Measurements from ENCODE around the gene SIX3.

Gene SIX3

DNA sequence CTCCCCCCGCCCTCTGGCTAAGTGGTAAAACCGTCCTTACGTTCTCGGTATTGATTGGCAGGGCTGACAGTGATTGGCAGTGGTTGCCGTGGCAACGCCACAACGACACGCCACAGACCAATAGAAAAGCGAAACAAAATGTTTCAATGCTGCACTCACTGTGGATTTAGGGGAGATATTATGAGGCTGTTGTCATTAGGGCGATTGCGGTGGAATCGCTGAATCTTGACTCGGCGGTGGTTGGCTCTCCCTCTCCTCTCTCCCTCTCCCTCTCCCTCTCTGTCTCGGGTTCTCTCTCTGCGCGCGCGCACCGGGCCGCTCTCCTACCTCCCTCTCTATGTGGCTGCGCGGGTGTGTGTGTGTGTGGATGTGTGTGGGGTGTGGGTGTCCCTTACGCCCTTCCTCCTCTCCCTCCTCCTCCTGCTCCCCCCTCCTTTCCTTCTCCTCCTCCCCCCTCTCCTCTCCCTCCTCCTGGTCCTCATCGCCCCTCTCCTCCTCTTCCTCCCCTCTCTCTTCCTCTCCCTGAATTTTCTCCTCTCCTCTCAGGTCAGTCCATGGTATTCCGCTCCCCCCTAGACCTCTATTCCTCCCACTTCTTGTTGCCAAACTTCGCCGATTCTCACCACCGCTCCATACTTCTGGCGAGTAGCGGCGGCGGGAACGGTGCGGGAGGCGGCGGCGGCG is at the start of gene SIX3:
Gene SIX3 (plus strand): TSS at position 152 of the 684 bp plus-strand sequence. CDS start 403 bp downstream, at position 555.
- Mint-ChIP-seq H3K27ac (peak within 1 kb of the TSS; percentile 3), H3K4me3 (peak within 1 kb of the TSS; percentile 68), H3K36me3 (no peaks in the 10 kb centered on the region), H3K4me1 (peaks cover 38% of the 10 kb centered on the region), H3K9me3 (no peaks in the 10 kb centered on the region)
- DNase-seq (ENCODE audit: low spot score in 2 of 2) (no peak), ATAC-seq (peak; percentile 74)

- DNase-seq (ENCODE audit: low spot score in 2 of 2) (peak in 1 of 2 donors; percentile 63), ATAC-seq (peak; percentile 93)
- H3K4me1 Mint-ChIP-seq, result peaks cover 13% of the 10 kb centered on the region
- peaks cover 7% of the 10 kb centered on the region for H3K9me3 Mint-ChIP-seq
- peak overlapping the region; percentile 48 for H3K4me3 Mint-ChIP-seq
- no peaks in the 10 kb centered on the region for H3K36me3 Mint-ChIP-seq
- peak overlapping the region; percentile 47 for H3K27ac Mint-ChIP-seq
Observed at GRCh38 chr2:44894058-44894457, 47.4 kb upstream of the SIX3 start.

GRCh38 chr2:44895061-44895460 is 46.4 kb upstream of the SIX3 start:
- Mint-ChIP-seq H3K4me3 (no peak overlapping the region), H3K9me3 (peaks cover 7% of the 10 kb centered on the region), H3K27ac (no peak overlapping the region), H3K4me1 (peaks cover 13% of the 10 kb centered on the region), H3K36me3 (no peaks in the 10 kb centered on the region)
- no peak for ATAC-seq
- DNase-seq (ENCODE audit: low spot score in 2 of 2), result no peak

DNA sequence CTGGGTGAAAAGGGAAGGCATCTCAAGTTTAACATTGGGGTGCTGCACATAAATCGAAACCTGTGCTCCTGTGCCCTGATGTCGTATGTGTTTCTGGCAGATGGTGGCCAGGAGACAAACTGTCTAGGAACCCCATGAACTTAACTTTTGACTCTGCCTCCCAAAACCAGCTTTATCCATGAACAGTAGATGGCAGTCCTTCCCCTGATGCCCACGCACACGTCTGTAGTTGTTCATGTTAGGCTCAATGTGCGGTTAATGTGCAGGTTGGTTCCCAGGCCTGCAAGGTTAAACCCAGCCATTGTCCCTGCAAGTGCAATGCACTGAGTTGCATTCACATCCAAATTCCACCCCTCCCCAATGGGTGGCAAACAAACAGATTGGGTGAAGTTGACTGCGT is 44.1 kb upstream of the SIX3 start:
- no peak for ATAC-seq
- Mint-ChIP-seq H3K9me3 (peaks cover 5% of the 10 kb centered on the region), H3K27ac (no peak overlapping the region), H3K4me3 (no peak overlapping the region), H3K36me3 (no peaks in the 10 kb centered on the region), H3K4me1 (peaks cover 13% of the 10 kb centered on the region)
- no peak for DNase-seq (ENCODE audit: low spot score in 2 of 2)

- Mint-ChIP-seq H3K36me3 (no peaks in the 10 kb centered on the region), H3K27ac (no peak overlapping the region), H3K4me1 (no peaks in the 10 kb centered on the region), H3K9me3 (no peaks in the 10 kb centered on the region), H3K4me3 (no peak overlapping the region)
- no peak for ATAC-seq
- DNase-seq (ENCODE audit: low spot score in 2 of 2), result no peak
Observed at GRCh38 chr2:44902217-44903137, 39.0 kb upstream of the SIX3 start.

DNA sequence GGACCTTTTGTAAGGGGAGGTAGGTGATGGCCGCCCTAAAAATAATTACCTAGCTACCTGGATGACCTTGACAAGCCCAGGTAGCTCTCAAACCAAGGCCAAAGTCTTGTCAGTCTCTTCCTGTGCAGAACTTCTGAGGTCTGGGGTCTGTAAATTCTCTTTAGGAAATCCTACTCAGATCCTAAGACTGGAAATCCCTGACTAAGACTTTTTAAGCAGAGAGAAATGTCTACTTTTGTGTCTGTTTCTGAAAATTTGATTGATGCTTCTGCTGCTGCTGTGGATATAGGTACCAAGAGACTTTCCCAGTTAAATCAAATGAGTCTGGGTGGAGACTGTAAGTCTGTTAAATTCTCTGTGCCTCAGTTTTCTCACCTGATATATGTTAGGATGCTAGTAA is 36.9 kb upstream of the SIX3 start:
- H3K27ac Mint-ChIP-seq, result no peak overlapping the region
- H3K4me3 Mint-ChIP-seq, result no peak overlapping the region
- DNase-seq (ENCODE audit: low spot score in 2 of 2) (no peak), ATAC-seq (no peak)
- no peaks in the 10 kb centered on the region for H3K9me3 Mint-ChIP-seq
- H3K4me1 Mint-ChIP-seq, result no peaks in the 10 kb centered on the region
- no peaks in the 10 kb centered on the region for H3K36me3 Mint-ChIP-seq

DNA sequence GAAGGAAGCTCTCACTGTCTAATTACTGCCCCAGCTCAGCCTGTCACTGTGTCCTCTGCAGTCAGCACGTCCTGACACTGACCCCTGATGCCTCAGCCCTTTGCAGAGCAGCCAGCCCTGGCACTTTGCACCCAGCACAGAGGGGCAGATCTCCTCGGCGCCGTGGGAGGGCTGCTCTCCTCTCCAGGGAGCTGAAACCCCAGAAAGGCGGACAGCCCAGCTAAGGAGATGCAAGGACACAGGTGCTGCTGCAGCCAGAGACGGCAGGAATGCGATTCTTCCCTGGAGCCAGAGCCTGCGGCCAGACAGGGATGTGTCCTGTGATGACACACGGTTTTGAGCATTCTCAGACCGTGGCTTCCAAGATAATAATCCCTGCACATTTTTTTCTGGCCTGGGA is 34.5 kb upstream of the SIX3 start:
- Mint-ChIP-seq H3K4me1 (no peaks in the 10 kb centered on the region), H3K9me3 (peaks cover 4% of the 10 kb centered on the region), H3K4me3 (no peak overlapping the region), H3K36me3 (no peaks in the 10 kb centered on the region), H3K27ac (no peak overlapping the region)
- ATAC-seq, result no peak
- DNase-seq (ENCODE audit: low spot score in 2 of 2), result no peak

- Mint-ChIP-seq H3K4me3 (no peak overlapping the region), H3K9me3 (peaks cover 4% of the 10 kb centered on the region), H3K36me3 (no peaks in the 10 kb centered on the region), H3K4me1 (no peaks in the 10 kb centered on the region), H3K27ac (no peak overlapping the region)
- DNase-seq (ENCODE audit: low spot score in 2 of 2), result no peak
- ATAC-seq, result no peak
Observed at GRCh38 chr2:44909831-44910230, 31.7 kb upstream of the SIX3 start.

DNA sequence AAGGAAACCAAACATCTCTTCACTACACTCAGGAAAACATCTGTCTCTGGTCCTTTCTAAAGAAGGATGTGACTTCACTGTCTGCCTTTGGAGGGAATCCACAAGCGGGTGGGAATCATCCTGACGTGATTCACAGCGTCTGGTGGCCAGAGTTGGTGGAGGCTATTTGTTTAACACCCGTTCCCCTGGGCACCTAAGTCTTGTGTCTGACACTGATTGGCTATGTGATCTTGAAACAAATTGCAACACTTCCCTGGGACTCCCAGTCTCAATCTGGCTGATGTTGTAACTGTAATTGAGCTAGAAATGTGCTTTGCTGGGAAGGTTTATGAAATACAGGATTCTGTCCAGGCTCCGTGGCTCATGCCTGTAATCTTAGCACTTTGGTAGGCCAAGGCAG is 28.8 kb upstream of the SIX3 start:
- no peaks in the 10 kb centered on the region for H3K4me1 Mint-ChIP-seq
- no peaks in the 10 kb centered on the region for H3K36me3 Mint-ChIP-seq
- peaks cover 4% of the 10 kb centered on the region for H3K9me3 Mint-ChIP-seq
- no peak overlapping the region for H3K27ac Mint-ChIP-seq
- no peak for DNase-seq (ENCODE audit: low spot score in 2 of 2)
- H3K4me3 Mint-ChIP-seq, result no peak overlapping the region
- ATAC-seq, result no peak

DNA sequence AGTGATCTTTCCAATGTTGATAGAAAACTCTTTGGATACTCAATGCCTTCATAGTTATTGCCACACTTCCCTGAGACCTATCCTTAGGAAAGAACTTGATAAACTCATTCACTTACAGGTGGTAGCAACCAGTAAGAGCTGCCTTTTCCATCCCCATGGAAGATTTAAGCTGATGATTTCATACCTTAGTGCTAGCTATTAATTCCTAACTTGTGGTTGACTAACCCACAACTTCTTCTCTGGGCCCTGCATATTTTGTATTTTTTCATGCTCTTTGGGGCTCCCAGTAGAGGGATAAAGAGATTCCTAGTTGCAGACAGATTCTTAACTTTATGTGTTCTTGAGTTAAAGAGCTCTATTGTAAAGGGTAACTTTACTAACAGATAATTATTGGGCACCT is 25.2 kb upstream of the SIX3 start:
- Mint-ChIP-seq H3K36me3 (no peaks in the 10 kb centered on the region), H3K4me3 (no peak overlapping the region), H3K27ac (no peak overlapping the region), H3K4me1 (peaks cover 10% of the 10 kb centered on the region), H3K9me3 (no peaks in the 10 kb centered on the region)
- DNase-seq (ENCODE audit: low spot score in 2 of 2) (no peak), ATAC-seq (no peak)

DNA sequence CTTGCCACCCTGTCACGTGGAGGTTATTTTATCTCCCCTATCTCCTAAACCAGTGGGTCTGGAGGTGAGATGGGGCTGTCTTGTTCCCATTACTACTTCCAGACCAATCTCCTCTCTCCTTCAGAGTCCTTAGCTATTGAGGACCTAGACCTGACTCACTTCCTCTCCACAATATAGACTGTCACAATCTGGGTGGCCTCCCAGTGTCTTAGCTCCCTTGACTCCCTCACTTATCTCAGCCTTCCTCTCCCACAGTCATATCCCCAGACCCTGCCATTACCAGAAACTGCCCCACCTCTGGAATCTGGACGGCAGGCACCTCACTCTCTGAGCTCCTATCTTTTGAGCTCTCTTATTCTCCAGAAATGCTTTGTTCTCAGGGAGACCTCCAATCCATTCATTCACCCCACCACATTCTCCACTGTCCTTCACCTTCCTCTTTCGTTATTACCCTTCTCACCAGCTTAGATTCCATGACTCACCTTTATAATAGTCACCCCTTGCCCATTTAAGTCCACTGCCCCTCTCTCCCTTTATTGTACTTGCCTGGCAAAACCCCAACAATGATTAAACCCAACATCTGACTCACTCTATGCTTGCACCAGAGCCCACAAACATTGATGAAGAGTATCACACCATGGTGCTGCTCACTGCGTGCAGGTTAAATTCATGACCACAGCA is 23.3 kb upstream of the SIX3 start:
- no peak for DNase-seq (ENCODE audit: low spot score in 2 of 2)
- H3K4me1 Mint-ChIP-seq, result peaks cover 10% of the 10 kb centered on the region
- no peaks in the 10 kb centered on the region for H3K36me3 Mint-ChIP-seq
- H3K27ac Mint-ChIP-seq, result no peak overlapping the region
- ATAC-seq, result peak; percentile 81
- H3K4me3 Mint-ChIP-seq, result no peak overlapping the region
- H3K9me3 Mint-ChIP-seq, result no peaks in the 10 kb centered on the region

DNA sequence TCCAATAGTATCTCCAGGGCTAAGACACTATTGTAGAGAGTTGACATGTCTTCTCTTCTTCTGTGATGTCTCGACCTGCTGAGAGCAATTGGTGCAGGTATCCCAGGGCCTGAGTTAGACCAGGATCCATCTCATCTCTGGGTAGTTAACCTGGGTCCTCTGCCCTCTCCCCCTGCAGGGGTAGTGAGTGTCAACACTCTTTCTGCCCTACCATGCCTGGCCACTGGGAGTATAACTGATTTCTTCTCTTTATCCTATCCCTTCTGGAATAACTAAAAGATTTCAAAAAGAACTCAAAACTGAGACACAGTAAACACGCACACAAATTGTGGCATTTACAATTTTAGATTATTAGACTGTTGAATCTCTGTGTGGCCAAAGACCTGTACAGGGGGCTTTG is 20.8 kb upstream of the SIX3 start:
- no peak for ATAC-seq
- Mint-ChIP-seq H3K9me3 (no peaks in the 10 kb centered on the region), H3K36me3 (no peaks in the 10 kb centered on the region), H3K27ac (no peak overlapping the region), H3K4me3 (no peak overlapping the region), H3K4me1 (peaks cover 10% of the 10 kb centered on the region)
- no peak for DNase-seq (ENCODE audit: low spot score in 2 of 2)

DNA sequence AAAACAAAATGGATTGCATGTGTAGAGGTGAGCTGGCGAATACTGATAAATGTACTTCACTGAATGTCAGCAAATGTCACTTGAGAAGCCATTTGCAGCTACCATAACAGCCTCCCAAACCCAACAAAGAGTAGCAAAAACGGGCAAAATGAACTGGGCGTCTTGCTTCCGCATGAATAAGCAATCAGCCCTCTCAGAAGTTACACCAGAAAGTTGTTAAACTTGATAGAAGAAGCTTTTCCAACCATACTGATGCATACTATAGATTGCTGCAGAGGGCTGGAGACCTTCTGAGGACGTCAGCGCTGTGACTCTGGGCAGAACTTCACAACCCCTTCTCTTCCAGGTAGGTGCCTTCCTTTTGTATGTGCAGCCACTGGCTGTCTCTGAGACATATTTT is 18.7 kb upstream of the SIX3 start:
- no peak for ATAC-seq
- Mint-ChIP-seq H3K4me1 (peaks cover 10% of the 10 kb centered on the region), H3K9me3 (no peaks in the 10 kb centered on the region)

DNA sequence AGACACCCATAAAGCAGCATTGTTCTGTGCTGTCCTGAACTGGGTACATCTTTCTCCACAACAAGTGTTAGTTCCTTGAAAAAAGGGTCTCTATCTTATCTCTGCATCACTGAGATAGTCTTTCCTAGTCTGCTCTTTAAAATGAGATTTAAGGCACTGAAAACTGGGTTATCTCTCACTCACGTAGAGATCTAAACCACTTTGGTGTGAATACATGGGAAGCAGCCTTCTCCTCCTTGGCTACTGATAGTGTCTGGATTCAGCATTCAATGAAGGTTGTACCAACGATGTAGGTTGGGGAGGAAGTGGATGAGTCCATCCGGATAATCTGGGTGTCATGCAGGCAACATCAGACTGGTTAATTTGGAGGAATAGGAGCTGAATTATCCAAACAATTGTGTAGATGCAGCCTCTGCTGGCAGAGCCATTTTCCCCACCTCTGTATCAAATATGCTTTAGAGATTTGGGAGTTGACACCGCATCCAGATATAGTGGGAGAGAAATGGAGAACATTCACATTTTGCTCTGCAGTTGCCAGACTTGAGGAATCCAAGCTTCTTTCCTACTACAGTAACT is 15.9 kb upstream of the SIX3 start:
- ATAC-seq (no peak), DNase-seq (ENCODE audit: low spot score in 2 of 2) (no peak)
- Mint-ChIP-seq H3K4me3 (no peak overlapping the region), H3K9me3 (no peaks in the 10 kb centered on the region), H3K36me3 (no peaks in the 10 kb centered on the region), H3K27ac (no peak overlapping the region), H3K4me1 (no peaks in the 10 kb centered on the region)

More for the DNA sequence above, 18.7 kb upstream of the SIX3 start:
- Mint-ChIP-seq H3K27ac (no peak overlapping the region), H3K4me3 (no peak overlapping the region), H3K36me3 (no peaks in the 10 kb centered on the region)
- no peak for DNase-seq (ENCODE audit: low spot score in 2 of 2)

DNA sequence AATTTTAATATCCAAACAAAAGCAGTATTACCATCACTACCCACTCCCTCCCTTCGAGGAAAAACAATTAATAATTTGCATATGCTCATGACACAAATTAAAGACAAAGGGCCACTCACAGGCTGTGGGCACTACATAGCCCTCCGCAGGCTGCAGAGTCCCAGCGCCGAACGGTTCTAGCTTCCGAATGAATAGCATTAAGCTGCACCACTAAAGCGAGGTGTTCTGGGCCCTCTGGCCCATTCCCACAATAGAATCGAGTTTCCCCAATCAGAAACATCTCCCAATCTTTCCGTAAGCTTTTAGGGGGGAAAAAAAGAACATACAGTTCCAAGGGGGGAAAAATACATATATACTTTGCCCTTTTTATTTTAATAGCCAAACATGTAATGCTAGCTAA is 14.5 kb upstream of the SIX3 start:
- DNase-seq (ENCODE audit: low spot score in 2 of 2) (no peak), ATAC-seq (no peak)
- Mint-ChIP-seq H3K27ac (no peak overlapping the region), H3K9me3 (no peaks in the 10 kb centered on the region), H3K36me3 (no peaks in the 10 kb centered on the region), H3K4me1 (no peaks in the 10 kb centered on the region), H3K4me3 (no peak overlapping the region)

Data from stimulated activated effector memory CD8-positive, alpha-beta T cell treated with anti-CD3 and anti-CD28 coated beads, Interleukin-12 subunit alpha, Interleukin-12 subunit beta, amount 100 ng/mL, for 72 hours (primary cell).